ENCODE data around the gene CRYBG1.
"Not testable (repeated sequence)": the region's sequence is repeated elsewhere in the genome, so short reads cannot be mapped to it uniquely, and the experiment has no call there.

CRYBG1 gene

GRCh38 chr6:106510090-106510970, 149.8 kb downstream of the CRYBG1 start:
- DNase-seq, result peak; percentile 69 to 77

- peak in 1 of 2 donors; percentile 52 for DNase-seq
Measured at GRCh38 chr6:106511288-106512047, 151.0 kb downstream of the CRYBG1 start.

- peak; percentile 76 for DNase-seq
Measured at GRCh38 chr6:106512048-106512967, 151.8 kb downstream of the CRYBG1 start.

GRCh38 chr6:106512968-106513574, 152.6 kb downstream of the CRYBG1 start:
- DNase-seq, result no peak

- DNase-seq, result no peak
Measured at GRCh38 chr6:106513808-106514582, 153.5 kb downstream of the CRYBG1 start.

GRCh38 chr6:106514583-106514885, 154.0 kb downstream of the CRYBG1 start:
- no peak for DNase-seq

GRCh38 chr6:106515582-106515981, 155.1 kb downstream of the CRYBG1 start:
- DNase-seq, result not testable (repeated sequence)

- no peak for DNase-seq
Measured at GRCh38 chr6:106516616-106517015, 156.1 kb downstream of the CRYBG1 start.

- no peak for DNase-seq
Measured at GRCh38 chr6:106517706-106518105, 157.2 kb downstream of the CRYBG1 start.

GRCh38 chr6:106518748-106519147, 158.2 kb downstream of the CRYBG1 start:
- no peak for DNase-seq

GRCh38 chr6:106519460-106520394, 159.2 kb downstream of the CRYBG1 start:
- DNase-seq, result peak; percentile 75 to 83

- DNase-seq, result peak; percentile 76 to 82
Measured at GRCh38 chr6:106520711-106521401, 160.3 kb downstream of the CRYBG1 start.

- no peak for DNase-seq
Measured at GRCh38 chr6:106522562-106523250, 162.2 kb downstream of the CRYBG1 start.

- DNase-seq, result no peak
Measured at GRCh38 chr6:106525107-106525881, 164.8 kb downstream of the CRYBG1 start.

GRCh38 chr6:106525882-106526275, 165.4 kb downstream of the CRYBG1 start:
- no peak for DNase-seq

- DNase-seq, result no peak
Measured at GRCh38 chr6:106527117-106527516, 166.6 kb downstream of the CRYBG1 start.

- no peak for DNase-seq
Measured at GRCh38 chr6:106527979-106528378, 167.5 kb downstream of the CRYBG1 start.

GRCh38 chr6:106528521-106528920, 168.0 kb downstream of the CRYBG1 start:
- DNase-seq, result no peak

All from stimulated activated CD4-positive, alpha-beta T cell treated with anti-CD3 and anti-CD28 coated beads, Interleukin-2, amount 100 ng/mL, for 24 hours (primary cell).